Measurements from ENCODE around the gene ATP2B3.
"Not testable (repeated sequence)": the region's sequence is repeated elsewhere in the genome, so short reads cannot be mapped to it uniquely, and the experiment has no call there.

The ATP2B3 gene

GRCh38 chrX:153599192-153600031 is 82.0 kb downstream of the ATP2B3 start:
- Histone ChIP-seq H3K4me3 (ENCODE audit: low read depth in 1 of 2, low read length in 2 of 2) (peak overlapping the region; percentile 70 to 72), H3K4me1 (ENCODE audit: control insufficient read depth in 1 of 2, insufficient read depth in 2 of 2, low read length in 2 of 2) (peaks cover 0 to 14% of the 10 kb centered on the region in 2 donors), H3K36me3 (ENCODE audit: control insufficient read depth in 1 of 2, insufficient read depth in 2 of 2, low read length in 2 of 2) (peaks cover 3 to 7% of the 10 kb centered on the region in 2 donors), H3K9me3 (ENCODE audit: control insufficient read depth in 1 of 2, low read length in 2 of 2) (no peaks in the 10 kb centered on the region), H3K27me3 (ENCODE audit: low read depth, low read length) (no peaks in the 10 kb centered on the region), H3K27ac (ENCODE audit: low read length) (no peak overlapping the region)

DNA sequence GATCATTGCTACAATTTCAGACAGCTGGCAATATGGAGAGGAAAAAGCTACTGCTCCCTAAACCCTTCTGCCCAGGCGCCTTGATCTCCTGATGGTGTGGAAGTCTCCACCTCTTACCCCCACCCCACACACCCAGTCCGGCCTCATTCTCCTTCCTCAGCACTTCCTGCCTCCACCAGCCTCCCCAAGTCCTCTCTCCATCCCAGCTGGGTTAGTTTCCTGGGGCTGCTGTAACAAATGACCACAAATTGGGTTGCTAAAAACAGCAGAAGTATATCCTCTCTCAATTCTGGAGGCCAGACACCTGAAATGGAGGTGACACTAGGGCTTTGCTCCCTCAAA is 82.6 kb downstream of the ATP2B3 start:
- no peaks in the 10 kb centered on the region for H3K27me3 ChIP-seq (ENCODE audit: low read depth, low read length)
- H3K4me1 ChIP-seq (ENCODE audit: control insufficient read depth in 1 of 2, insufficient read depth in 2 of 2, low read length in 2 of 2): peaks cover 0 to 14% of the 10 kb centered on the region in 2 donors
- no peak overlapping the region for H3K27ac ChIP-seq (ENCODE audit: low read length)
- peaks cover 0 to under 1% of the 10 kb centered on the region in 2 donors for H3K36me3 ChIP-seq (ENCODE audit: control insufficient read depth in 1 of 2, insufficient read depth in 2 of 2, low read length in 2 of 2)
- peak overlapping the region; percentile 70 to 72 for H3K4me3 ChIP-seq (ENCODE audit: low read depth in 1 of 2, low read length in 2 of 2)
- no peaks in the 10 kb centered on the region for H3K9me3 ChIP-seq (ENCODE audit: control insufficient read depth in 1 of 2, low read length in 2 of 2)

GRCh38 chrX:153600921-153601320 is 83.5 kb downstream of the ATP2B3 start:
- Histone ChIP-seq H3K27me3 (ENCODE audit: low read depth, low read length) (no peaks in the 10 kb centered on the region), H3K4me3 (ENCODE audit: low read depth in 1 of 2, low read length in 2 of 2) (no peak overlapping the region), H3K36me3 (ENCODE audit: control insufficient read depth in 1 of 2, insufficient read depth in 2 of 2, low read length in 2 of 2) (no peaks in the 10 kb centered on the region), H3K27ac (ENCODE audit: low read length) (no peak overlapping the region), H3K9me3 (ENCODE audit: control insufficient read depth in 1 of 2, low read length in 2 of 2) (no peaks in the 10 kb centered on the region), H3K4me1 (ENCODE audit: control insufficient read depth in 1 of 2, insufficient read depth in 2 of 2, low read length in 2 of 2) (peaks cover 0 to 14% of the 10 kb centered on the region in 2 donors)

DNA sequence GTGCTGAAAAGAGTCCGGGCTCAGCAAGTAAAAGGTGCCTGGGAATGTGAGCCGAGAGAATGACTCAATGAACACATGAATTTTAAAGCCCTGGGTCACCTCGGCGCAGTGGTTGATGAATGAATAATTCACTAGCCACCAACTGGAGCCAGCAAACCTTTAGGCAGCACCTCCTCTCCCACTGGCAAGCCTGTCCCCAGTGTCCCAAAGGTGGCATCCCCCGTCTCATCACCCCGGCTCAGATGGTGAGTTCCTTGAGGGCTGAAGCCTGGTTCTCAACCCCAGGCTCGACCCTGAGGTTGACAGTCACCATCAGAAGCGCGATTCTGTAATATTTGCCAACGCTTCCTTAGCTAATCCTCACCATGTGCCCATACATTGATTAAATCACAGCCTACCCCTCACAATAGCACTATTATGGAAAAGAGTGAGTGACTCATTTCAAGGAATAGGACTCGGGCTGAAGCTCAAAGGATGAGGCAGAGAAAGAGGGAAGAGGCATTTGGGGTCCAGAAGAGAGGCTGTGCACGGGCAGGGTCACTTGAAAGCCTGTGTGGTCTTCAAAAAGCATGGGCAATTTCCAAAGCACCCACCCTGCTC is 84.2 kb downstream of the ATP2B3 start:
- Histone ChIP-seq H3K4me3 (ENCODE audit: low read depth in 1 of 2, low read length in 2 of 2) (no peak overlapping the region), H3K36me3 (ENCODE audit: control insufficient read depth in 1 of 2, insufficient read depth in 2 of 2, low read length in 2 of 2) (no peaks in the 10 kb centered on the region), H3K4me1 (ENCODE audit: control insufficient read depth in 1 of 2, insufficient read depth in 2 of 2, low read length in 2 of 2) (peaks cover 0 to 14% of the 10 kb centered on the region in 2 donors), H3K27ac (ENCODE audit: low read length) (no peak overlapping the region), H3K27me3 (ENCODE audit: low read depth, low read length) (no peaks in the 10 kb centered on the region), H3K9me3 (ENCODE audit: control insufficient read depth in 1 of 2, low read length in 2 of 2) (no peaks in the 10 kb centered on the region)

DNA sequence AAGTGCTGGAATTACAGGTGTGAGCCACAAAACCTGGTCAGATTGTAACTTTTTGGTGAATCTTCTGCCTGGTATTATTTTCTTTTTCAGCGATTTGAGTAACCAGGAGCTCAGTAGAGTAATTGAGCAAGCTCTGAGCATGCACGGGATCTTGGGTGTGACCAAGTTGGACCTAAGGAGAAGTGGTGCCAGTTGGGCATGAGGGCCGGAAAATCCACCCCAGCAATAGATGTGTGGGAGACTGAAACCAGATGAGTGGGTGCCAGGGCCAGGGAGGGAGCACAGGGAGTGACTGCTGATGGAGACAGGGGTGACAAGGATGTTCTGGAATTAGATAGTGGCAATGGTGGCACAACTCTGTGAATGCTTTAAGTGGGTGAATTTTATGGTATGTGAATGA is 85.2 kb downstream of the ATP2B3 start:
- no peak overlapping the region for H3K27ac ChIP-seq (ENCODE audit: low read length)
- no peaks in the 10 kb centered on the region for H3K9me3 ChIP-seq (ENCODE audit: control insufficient read depth in 1 of 2, low read length in 2 of 2)
- H3K27me3 ChIP-seq (ENCODE audit: low read depth, low read length): no peaks in the 10 kb centered on the region
- no peaks in the 10 kb centered on the region for H3K36me3 ChIP-seq (ENCODE audit: control insufficient read depth in 1 of 2, insufficient read depth in 2 of 2, low read length in 2 of 2)
- peaks cover 0 to 14% of the 10 kb centered on the region in 2 donors for H3K4me1 ChIP-seq (ENCODE audit: control insufficient read depth in 1 of 2, insufficient read depth in 2 of 2, low read length in 2 of 2)
- H3K4me3 ChIP-seq (ENCODE audit: low read depth in 1 of 2, low read length in 2 of 2): no peak overlapping the region

DNA sequence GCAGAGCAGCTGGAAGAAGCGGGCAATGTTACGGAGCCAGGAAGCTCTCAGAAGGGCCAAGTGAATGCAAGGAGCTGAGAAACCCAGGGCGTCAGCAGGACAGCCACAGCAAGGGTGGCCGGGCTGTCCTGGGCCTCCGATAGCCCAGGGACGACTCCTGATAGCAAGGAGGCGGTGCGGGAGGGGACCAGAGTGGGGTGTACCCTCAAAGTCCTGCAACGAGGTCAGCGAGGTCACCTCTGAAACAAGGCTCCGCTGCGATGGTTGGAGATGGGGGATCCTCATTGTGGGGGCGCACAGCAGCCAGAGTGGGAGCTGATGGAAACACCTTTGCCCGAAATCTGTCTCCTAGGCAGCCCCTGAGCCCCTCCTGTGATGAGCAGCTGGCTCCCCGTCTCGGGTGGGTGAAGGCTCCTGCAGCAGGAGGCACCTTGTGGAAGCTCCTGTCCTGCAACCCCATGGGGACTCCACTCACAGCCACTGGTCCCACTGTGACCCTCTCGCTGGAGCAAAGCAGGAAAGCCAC is 85.8 kb downstream of the ATP2B3 start:
- Histone ChIP-seq H3K27me3 (ENCODE audit: low read depth, low read length) (no peaks in the 10 kb centered on the region), H3K36me3 (ENCODE audit: control insufficient read depth in 1 of 2, insufficient read depth in 2 of 2, low read length in 2 of 2) (no peaks in the 10 kb centered on the region), H3K27ac (ENCODE audit: low read length) (no peak overlapping the region), H3K4me3 (ENCODE audit: low read depth in 1 of 2, low read length in 2 of 2) (no peak overlapping the region), H3K4me1 (ENCODE audit: control insufficient read depth in 1 of 2, insufficient read depth in 2 of 2, low read length in 2 of 2) (peaks cover 0 to 14% of the 10 kb centered on the region in 2 donors), H3K9me3 (ENCODE audit: control insufficient read depth in 1 of 2, low read length in 2 of 2) (no peaks in the 10 kb centered on the region)

DNA sequence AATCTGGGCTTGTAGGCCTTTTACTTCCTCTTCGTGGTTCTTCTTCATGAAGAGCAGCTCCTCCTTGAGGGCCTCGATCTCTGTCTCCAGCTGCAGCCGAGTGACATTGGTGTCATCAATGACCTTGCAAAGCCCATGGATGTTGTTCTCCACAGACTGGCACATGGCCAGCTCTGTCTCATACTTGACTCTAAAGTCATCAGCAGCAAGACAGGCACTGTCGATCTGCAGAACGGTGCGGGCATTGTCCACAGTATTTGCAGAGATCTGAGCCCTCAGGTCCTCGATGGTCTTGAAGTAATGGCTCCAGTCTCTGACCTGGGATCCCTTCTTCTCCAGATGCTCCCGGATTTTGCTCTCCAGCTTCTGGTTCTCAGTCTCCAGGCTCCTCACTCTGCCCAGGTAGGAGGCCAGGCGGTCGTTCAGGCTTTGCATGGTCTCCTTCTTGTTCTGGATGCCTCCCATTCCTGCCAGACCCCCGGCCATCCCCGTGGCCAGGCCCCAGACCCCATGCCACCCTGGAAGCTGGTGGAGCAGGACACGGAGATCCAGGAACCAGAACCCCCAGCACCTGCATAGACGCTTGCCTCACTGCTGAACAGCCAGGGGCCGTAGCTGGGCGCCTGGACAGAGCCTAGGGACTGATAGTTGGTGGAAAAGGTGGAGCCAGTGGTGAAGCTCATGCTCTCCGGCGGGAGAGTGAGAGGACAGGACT is 87.4 kb downstream of the ATP2B3 start:
- H3K27ac ChIP-seq (ENCODE audit: low read length); H3K4me3 ChIP-seq (ENCODE audit: low read depth in 1 of 2, low read length in 2 of 2); H3K27me3 ChIP-seq (ENCODE audit: low read depth, low read length); H3K9me3 ChIP-seq (ENCODE audit: control insufficient read depth in 1 of 2, low read length in 2 of 2); H3K36me3 ChIP-seq (ENCODE audit: control insufficient read depth in 1 of 2, insufficient read depth in 2 of 2, low read length in 2 of 2): not testable (repeated sequence)
- peaks cover 0 to 13% of the 10 kb centered on the region in 2 donors for H3K4me1 ChIP-seq (ENCODE audit: control insufficient read depth in 1 of 2, insufficient read depth in 2 of 2, low read length in 2 of 2)

DNA sequence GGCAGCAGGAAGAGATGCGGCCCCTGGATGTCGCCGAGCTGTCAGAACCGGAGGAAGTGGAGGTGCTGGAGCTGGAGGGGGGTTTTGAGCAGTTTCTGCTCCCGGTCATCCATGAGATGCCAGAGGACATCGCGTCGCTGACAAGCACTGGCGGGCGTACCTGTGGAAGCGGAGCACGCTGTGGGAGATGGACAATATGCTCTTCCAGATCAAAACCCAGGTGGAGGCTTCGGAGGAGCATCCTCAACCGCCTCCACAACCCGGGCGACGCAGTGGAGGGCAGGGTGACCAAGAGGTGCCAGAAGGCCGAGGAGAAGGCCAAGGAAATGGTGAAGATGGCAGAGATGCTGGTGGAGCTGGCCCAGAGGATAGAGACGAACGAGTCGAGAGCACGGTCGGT is 89.1 kb downstream of the ATP2B3 start:
- Histone ChIP-seq H3K27ac (ENCODE audit: low read length) (no peak overlapping the region), H3K9me3 (ENCODE audit: control insufficient read depth in 1 of 2, low read length in 2 of 2) (no peaks in the 10 kb centered on the region), H3K4me3 (ENCODE audit: low read depth in 1 of 2, low read length in 2 of 2) (no peak overlapping the region), H3K27me3 (ENCODE audit: low read depth, low read length) (no peaks in the 10 kb centered on the region), H3K4me1 (ENCODE audit: control insufficient read depth in 1 of 2, insufficient read depth in 2 of 2, low read length in 2 of 2) (peaks cover 0 to 5% of the 10 kb centered on the region in 2 donors), H3K36me3 (ENCODE audit: control insufficient read depth in 1 of 2, insufficient read depth in 2 of 2, low read length in 2 of 2) (no peaks in the 10 kb centered on the region)

GRCh38 chrX:153608376-153608775 is 90.9 kb downstream of the ATP2B3 start:
- no peaks in the 10 kb centered on the region for H3K27me3 ChIP-seq (ENCODE audit: low read depth, low read length)
- peaks cover 0 to 5% of the 10 kb centered on the region in 2 donors for H3K4me1 ChIP-seq (ENCODE audit: control insufficient read depth in 1 of 2, insufficient read depth in 2 of 2, low read length in 2 of 2)
- no peaks in the 10 kb centered on the region for H3K36me3 ChIP-seq (ENCODE audit: control insufficient read depth in 1 of 2, insufficient read depth in 2 of 2, low read length in 2 of 2)
- no peaks in the 10 kb centered on the region for H3K9me3 ChIP-seq (ENCODE audit: control insufficient read depth in 1 of 2, low read length in 2 of 2)
- H3K4me3 ChIP-seq (ENCODE audit: low read depth in 1 of 2, low read length in 2 of 2): no peak overlapping the region
- no peak overlapping the region for H3K27ac ChIP-seq (ENCODE audit: low read length)

DNA sequence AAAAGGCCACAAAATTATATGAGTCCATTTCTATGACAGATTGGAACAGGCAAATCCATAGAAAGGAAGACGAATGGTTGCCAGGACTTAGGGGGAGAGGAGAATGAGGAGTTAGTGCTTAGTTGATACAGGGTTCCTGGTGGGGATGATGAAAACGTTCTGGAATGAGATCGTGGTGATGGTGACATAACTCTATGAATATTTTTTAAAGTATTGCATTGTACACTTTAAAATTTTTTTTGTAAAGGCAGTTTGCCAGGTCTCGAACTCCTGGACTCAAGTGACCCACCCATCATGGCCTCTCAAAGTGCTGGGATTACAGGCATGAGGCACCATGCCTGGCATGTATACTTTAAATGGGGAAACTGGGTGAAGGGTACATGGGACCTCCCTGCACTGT is 91.4 kb downstream of the ATP2B3 start:
- no peaks in the 10 kb centered on the region for H3K27me3 ChIP-seq (ENCODE audit: low read depth, low read length)
- no peak overlapping the region for H3K4me3 ChIP-seq (ENCODE audit: low read depth in 1 of 2, low read length in 2 of 2)
- H3K36me3 ChIP-seq (ENCODE audit: control insufficient read depth in 1 of 2, insufficient read depth in 2 of 2, low read length in 2 of 2): no peaks in the 10 kb centered on the region
- peaks cover 0 to 5% of the 10 kb centered on the region in 2 donors for H3K4me1 ChIP-seq (ENCODE audit: control insufficient read depth in 1 of 2, insufficient read depth in 2 of 2, low read length in 2 of 2)
- H3K27ac ChIP-seq (ENCODE audit: low read length): no peak overlapping the region
- no peaks in the 10 kb centered on the region for H3K9me3 ChIP-seq (ENCODE audit: control insufficient read depth in 1 of 2, low read length in 2 of 2)
